Measurements from ENCODE around the gene PTOV1. TPM values are rescaled to one million over a fixed set of nuclear protein-coding genes. Genes with fewer than 3 reads are reported as not detected.

PTOV1 gene
- total and polyA plus RNA-seq, 2 of the 13 experiments (the other 11 are each of a cell fraction or from before 2014, with no cell fraction given) = 63.5 to 68.5 TPM

DNA sequence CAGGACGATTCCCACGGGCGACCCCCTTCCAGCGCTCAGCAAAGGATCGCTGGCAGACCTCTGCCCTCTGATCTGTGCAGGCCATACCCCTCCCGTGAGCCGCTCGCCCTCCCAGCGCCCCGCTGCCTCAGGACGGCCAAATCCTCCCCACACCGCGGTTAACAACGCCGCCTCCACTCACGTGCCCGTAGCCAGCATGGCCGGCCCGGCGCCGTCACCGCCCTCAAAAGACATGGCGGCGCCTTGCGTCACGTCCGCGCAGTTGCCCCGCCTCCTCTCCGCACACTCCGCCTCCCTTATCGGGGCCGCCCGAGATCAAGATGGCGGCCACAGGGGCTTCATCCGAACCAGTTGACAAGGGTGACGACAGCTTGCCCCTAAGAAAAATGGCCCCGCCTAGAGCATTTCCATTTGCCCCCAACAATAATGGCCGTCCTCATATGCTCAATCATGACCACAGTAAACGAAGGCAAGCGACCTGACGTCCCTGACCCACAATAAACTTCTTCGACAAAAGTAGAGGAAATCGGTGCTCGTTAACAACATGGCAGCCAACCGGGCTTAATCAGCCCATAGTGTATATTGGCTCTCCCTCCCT is 25.6 kb downstream of the PTOV1 start (continued):
- TF ChIP-seq, protein P1, sequence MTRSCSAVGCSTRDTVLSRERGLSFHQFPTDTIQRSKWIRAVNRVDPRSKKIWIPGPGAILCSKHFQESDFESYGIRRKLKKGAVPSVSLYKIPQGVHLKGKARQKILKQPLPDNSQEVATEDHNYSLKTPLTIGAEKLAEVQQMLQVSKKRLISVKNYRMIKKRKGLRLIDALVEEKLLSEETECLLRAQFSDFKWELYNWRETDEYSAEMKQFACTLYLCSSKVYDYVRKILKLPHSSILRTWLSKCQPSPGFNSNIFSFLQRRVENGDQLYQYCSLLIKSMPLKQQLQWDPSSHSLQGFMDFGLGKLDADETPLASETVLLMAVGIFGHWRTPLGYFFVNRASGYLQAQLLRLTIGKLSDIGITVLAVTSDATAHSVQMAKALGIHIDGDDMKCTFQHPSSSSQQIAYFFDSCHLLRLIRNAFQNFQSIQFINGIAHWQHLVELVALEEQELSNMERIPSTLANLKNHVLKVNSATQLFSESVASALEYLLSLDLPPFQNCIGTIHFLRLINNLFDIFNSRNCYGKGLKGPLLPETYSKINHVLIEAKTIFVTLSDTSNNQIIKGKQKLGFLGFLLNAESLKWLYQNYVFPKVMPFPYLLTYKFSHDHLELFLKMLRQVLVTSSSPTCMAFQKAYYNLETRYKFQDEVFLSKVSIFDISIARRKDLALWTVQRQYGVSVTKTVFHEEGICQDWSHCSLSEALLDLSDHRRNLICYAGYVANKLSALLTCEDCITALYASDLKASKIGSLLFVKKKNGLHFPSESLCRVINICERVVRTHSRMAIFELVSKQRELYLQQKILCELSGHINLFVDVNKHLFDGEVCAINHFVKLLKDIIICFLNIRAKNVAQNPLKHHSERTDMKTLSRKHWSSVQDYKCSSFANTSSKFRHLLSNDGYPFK (CRISPR knock-in tag; IDR thresholded peaks at IDR 0.05; ENCODE audit: borderline replicate concordance) = peak; percentile 100
- TF ChIP-seq FOXO1 (CRISPR knock-in tag; IDR thresholded peaks at IDR 0.05) = peak; percentile 70
- TF ChIP-seq, protein P2, sequence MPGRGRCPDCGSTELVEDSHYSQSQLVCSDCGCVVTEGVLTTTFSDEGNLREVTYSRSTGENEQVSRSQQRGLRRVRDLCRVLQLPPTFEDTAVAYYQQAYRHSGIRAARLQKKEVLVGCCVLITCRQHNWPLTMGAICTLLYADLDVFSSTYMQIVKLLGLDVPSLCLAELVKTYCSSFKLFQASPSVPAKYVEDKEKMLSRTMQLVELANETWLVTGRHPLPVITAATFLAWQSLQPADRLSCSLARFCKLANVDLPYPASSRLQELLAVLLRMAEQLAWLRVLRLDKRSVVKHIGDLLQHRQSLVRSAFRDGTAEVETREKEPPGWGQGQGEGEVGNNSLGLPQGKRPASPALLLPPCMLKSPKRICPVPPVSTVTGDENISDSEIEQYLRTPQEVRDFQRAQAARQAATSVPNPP (CRISPR knock-in tag; IDR thresholded peaks at IDR 0.05) = no peak
- no peak for TF ChIP-seq CAMTA2 (CRISPR knock-in tag; IDR thresholded peaks at IDR 0.05; ENCODE audit: borderline replicate concordance)

DNA sequence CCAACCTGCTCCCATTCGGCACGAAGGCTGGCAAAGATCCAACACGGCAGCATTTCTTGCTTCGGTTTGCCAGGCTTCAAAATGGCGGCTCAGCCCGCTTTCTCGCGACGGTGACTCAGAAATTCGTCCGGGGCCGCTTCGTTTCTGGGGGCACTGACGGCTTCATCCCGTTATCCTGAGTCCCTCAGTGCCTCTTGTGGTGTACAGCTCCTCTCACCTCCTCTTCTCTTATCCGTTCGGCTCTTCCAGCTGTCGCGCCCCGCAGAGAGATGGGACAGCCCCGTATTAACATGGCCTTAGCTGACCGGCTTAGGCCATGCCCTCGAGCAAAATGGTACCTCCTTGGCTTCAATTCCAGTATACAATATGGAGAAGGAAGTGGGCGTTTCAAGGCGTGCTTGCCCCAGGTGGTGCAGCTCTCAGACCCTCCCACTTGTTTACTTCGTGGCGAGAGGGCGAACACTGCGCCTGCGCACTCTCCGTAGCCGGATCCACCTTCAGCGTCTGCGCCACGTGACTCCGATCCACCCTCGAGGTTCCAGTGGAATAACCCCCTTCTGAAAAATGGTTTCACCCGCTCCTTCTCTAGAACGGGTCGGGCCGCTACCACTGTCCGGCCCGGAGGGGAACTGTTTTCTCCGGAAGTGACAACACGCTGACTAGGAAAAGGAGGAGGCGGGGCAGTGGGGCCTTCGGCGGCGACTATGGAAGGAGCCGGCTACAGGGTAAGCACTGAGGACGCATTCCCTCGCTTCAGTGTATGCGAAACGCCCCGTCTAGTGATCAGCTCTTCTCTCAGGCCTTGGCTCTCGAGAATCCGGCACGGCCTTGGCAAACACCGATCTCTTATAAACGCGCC is 26.3 kb downstream of the PTOV1 start, which contains the start of the genes AKT1S1 and TBC1D17:
Gene AKT1S1, minus strand, starts transcription at position 336 of the 859 bp plus-strand sequence. CDS start 4,060 bp downstream, outside the sequence.
Gene TBC1D17, plus strand, starts transcription at position 683 of the 859 bp plus-strand sequence. Its CDS starts 22 bp downstream, at position 705.
- Histone ChIP-seq H3K4me1 (ENCODE audit: insufficient read depth, low read length) (peaks cover 31% of the 10 kb centered on the region), H3K9me3 (ENCODE audit: low read length) (no peaks in the 10 kb centered on the region), H3K27me3 (ENCODE audit: control insufficient read depth in 1 of 2, insufficient read depth in 2 of 2, low read length in 2 of 2) (no peaks in the 10 kb centered on the region; a peak in 1 of 5 replicates), H3K4me3 (replicated peaks in 1 of 3; ENCODE audit: insufficient read depth in 1 of 3, low read depth in 2 of 3, low read length in 3 of 3) (peak within 1 kb of the TSS; percentile 77 to 99 (median 97)), H3K36me3 (replicated peaks in 1 of 2; ENCODE audit: control insufficient read depth in 1 of 2, insufficient read depth in 2 of 2, low read length in 2 of 2) (peaks cover 13 to 40% of the 10 kb centered on the region in 2 experiments; a peak in 4 of 5 replicates), H2AFZ (ENCODE audit: low read length) (peak within 1 kb of the TSS; percentile 89), H4K20me1 (ENCODE audit: insufficient read depth, low read length) (peaks cover 5% of the 10 kb centered on the region; the same call in 1 of the 2 replicates), H3K79me2 (ENCODE audit: insufficient read depth, low read length) (peaks cover 38% of the 10 kb centered on the region), H3K4me2 (ENCODE audit: low read depth, low read length) (peak within 1 kb of the TSS; percentile 91), H3K27ac (ENCODE audit: extremely low read length, insufficient read depth, low read length) (peak within 1 kb of the TSS; percentile 99), H3K9ac (ENCODE audit: insufficient read depth, low read depth, low read length) (peak within 1 kb of the TSS; percentile 97)
- CTCF ChIA-PET (ENCODE audit: low intra/inter-chr PET ratio, low total read pairs) = no interaction called here
- FAIRE-seq (peak; percentile 95), DNase-seq (ENCODE audit: low spot score) (peak; percentile 99), ATAC-seq (peak; percentile 80)
- intact Hi-C loops (cut with micrococcal nuclease; ENCODE audit: unreplicated experiment) = no loop called here
- in situ Hi-C loops (cut with HindIII; ENCODE audit: extremely low pct_ligation_motif_present, low pct_unique_long_range_greater_than_20kb) = no loop called here
- BruUV-seq (replicated peaks) = no TSS peak
- POLR2A ChIA-PET = interaction anchor here (0.6 to 3.3 kb wide), 14 partner anchors 8 to 398 kb away, joined by 3 to 21 read pairs (median 6); partner anchors contain the start of genes AP2A1, ATF5, NUP62 and PNKP
- 1% methylated on average over 41 of the region's 61 CpGs for WGBS (ENCODE audit: low lambda C conversion rate)
- peak; percentile 88 for TF ChIP-seq THAP11 (CRISPR knock-in tag; IDR thresholded peaks at IDR 0.05)
- TF ChIP-seq ZNF484 (CRISPR knock-in tag; IDR thresholded peaks at IDR 0.05; ENCODE audit: borderline replicate concordance, low read depth) = no peak
- TF ChIP-seq, protein P3, sequence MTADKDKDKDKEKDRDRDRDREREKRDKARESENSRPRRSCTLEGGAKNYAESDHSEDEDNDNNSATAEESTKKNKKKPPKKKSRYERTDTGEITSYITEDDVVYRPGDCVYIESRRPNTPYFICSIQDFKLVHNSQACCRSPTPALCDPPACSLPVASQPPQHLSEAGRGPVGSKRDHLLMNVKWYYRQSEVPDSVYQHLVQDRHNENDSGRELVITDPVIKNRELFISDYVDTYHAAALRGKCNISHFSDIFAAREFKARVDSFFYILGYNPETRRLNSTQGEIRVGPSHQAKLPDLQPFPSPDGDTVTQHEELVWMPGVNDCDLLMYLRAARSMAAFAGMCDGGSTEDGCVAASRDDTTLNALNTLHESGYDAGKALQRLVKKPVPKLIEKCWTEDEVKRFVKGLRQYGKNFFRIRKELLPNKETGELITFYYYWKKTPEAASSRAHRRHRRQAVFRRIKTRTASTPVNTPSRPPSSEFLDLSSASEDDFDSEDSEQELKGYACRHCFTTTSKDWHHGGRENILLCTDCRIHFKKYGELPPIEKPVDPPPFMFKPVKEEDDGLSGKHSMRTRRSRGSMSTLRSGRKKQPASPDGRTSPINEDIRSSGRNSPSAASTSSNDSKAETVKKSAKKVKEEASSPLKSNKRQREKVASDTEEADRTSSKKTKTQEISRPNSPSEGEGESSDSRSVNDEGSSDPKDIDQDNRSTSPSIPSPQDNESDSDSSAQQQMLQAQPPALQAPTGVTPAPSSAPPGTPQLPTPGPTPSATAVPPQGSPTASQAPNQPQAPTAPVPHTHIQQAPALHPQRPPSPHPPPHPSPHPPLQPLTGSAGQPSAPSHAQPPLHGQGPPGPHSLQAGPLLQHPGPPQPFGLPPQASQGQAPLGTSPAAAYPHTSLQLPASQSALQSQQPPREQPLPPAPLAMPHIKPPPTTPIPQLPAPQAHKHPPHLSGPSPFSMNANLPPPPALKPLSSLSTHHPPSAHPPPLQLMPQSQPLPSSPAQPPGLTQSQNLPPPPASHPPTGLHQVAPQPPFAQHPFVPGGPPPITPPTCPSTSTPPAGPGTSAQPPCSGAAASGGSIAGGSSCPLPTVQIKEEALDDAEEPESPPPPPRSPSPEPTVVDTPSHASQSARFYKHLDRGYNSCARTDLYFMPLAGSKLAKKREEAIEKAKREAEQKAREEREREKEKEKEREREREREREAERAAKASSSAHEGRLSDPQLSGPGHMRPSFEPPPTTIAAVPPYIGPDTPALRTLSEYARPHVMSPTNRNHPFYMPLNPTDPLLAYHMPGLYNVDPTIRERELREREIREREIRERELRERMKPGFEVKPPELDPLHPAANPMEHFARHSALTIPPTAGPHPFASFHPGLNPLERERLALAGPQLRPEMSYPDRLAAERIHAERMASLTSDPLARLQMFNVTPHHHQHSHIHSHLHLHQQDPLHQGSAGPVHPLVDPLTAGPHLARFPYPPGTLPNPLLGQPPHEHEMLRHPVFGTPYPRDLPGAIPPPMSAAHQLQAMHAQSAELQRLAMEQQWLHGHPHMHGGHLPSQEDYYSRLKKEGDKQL (CRISPR knock-in tag; IDR thresholded peaks at IDR 0.05; ENCODE audit: low read depth) = no peak
- 0 out of 2 replicates have a peak, but pooled peaks have one; percentile 1 for TF ChIP-seq ZBTB3 (CRISPR knock-in tag; IDR thresholded peaks at IDR 0.05; ENCODE audit: borderline replicate concordance, low read depth)

Measured in HepG2 (cell line).